ENCODE results near the gene IGFBP7.

IGFBP7 gene

DNA sequence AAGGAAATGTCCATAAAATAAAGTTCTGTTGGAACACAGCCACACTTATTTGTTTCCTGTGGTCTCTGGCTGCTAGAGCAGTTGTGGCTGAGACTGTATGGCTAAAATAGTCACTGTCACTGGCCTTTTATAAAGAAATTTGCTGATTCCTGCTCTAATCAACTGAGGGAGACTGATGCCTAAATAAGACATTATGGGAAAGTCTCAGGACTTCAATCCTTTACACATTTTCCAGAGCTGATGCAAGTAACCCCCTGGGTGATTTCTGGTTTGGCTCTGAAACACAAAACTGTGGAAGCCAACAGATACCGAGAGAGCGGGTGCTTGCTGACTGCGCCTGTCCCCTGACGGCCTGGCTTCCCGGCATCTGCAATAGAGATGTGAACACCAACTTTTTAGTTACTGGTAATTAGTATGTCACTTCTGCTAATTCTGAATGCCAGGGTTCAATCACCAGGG is 67.4 kb downstream of the IGFBP7 start:
- H3K9me3 ChIP-seq (ENCODE audit: insufficient read depth, low read depth, low read length) = no peaks in the 10 kb centered on the region
- H3K79me2 ChIP-seq (ENCODE audit: insufficient read depth, low read length) = no peaks in the 10 kb centered on the region
- H3K36me3 ChIP-seq (ENCODE audit: insufficient read depth, low read length) = no peaks in the 10 kb centered on the region
- H3F3A ChIP-seq (ENCODE audit: low read depth) = no peaks in the 10 kb centered on the region
- H3K4me1 ChIP-seq (ENCODE audit: insufficient read depth, low read length, poor library complexity, severe bottlenecking) = peaks cover 31% of the 10 kb centered on the region
- TF ChIP-seq EZH2phosphoT487 (IDR thresholded peaks at IDR 0.05; ENCODE audit: borderline replicate concordance) = no peak
- TF ChIP-seq, protein P1, sequence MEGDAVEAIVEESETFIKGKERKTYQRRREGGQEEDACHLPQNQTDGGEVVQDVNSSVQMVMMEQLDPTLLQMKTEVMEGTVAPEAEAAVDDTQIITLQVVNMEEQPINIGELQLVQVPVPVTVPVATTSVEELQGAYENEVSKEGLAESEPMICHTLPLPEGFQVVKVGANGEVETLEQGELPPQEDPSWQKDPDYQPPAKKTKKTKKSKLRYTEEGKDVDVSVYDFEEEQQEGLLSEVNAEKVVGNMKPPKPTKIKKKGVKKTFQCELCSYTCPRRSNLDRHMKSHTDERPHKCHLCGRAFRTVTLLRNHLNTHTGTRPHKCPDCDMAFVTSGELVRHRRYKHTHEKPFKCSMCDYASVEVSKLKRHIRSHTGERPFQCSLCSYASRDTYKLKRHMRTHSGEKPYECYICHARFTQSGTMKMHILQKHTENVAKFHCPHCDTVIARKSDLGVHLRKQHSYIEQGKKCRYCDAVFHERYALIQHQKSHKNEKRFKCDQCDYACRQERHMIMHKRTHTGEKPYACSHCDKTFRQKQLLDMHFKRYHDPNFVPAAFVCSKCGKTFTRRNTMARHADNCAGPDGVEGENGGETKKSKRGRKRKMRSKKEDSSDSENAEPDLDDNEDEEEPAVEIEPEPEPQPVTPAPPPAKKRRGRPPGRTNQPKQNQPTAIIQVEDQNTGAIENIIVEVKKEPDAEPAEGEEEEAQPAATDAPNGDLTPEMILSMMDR (conservative IDR thresholded peaks at IDR 0.05; ENCODE audit: low read length) = no peak
- no peaks in the 10 kb centered on the region for H4K20me1 ChIP-seq (ENCODE audit: insufficient read depth, low read length, poor library complexity, severe bottlenecking)
- no peak overlapping the region for H3K9ac ChIP-seq (ENCODE audit: low read depth, low read length, poor library complexity, severe bottlenecking)
- H2AFZ ChIP-seq (ENCODE audit: low read length) = no peak overlapping the region
- H3K4me2 ChIP-seq (ENCODE audit: low read depth, low read length, poor library complexity, severe bottlenecking) = peak overlapping the region; percentile 55
- H3K27me3 ChIP-seq (ENCODE audit: insufficient read depth, low read length, poor library complexity, severe bottlenecking) = no peaks in the 10 kb centered on the region
- no peak overlapping the region for H3K4me3 ChIP-seq (ENCODE audit: low read length, poor library complexity, severe bottlenecking)
- no peaks in the 10 kb centered on the region for H3K9me2 ChIP-seq (replicated peaks; ENCODE audit: low read depth, low read length)

DNA sequence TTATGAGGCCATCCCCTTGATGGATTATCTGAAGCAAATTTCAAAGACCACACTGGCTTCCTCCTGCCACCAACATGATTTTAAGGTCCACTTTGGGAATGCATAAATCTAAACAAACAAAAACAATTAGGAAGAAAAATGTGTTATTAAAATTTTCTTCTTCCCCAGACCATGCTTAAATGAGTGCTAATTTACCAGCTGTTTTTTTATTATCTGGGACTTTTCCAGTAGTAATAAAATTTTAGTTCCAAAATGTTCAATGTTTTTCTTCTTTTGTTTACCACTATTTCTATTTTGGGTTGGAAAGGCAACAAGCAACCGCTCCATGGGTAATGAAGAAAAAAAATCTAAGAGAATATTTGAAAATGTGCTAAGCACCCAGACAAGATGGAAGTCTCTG is 69.2 kb downstream of the IGFBP7 start:
- Histone ChIP-seq H3K9me2 (replicated peaks; ENCODE audit: low read depth, low read length) (no peaks in the 10 kb centered on the region), H3K4me1 (ENCODE audit: insufficient read depth, low read length, poor library complexity, severe bottlenecking) (peaks cover 31% of the 10 kb centered on the region), H3K27me3 (ENCODE audit: insufficient read depth, low read length, poor library complexity, severe bottlenecking) (no peaks in the 10 kb centered on the region), H3K9me3 (ENCODE audit: insufficient read depth, low read depth, low read length) (no peaks in the 10 kb centered on the region), H3F3A (ENCODE audit: low read depth) (no peaks in the 10 kb centered on the region), H3K36me3 (ENCODE audit: insufficient read depth, low read length) (no peaks in the 10 kb centered on the region), H3K4me3 (ENCODE audit: low read length, poor library complexity, severe bottlenecking) (no peak overlapping the region), H4K20me1 (ENCODE audit: insufficient read depth, low read length, poor library complexity, severe bottlenecking) (no peaks in the 10 kb centered on the region), H3K4me2 (ENCODE audit: low read depth, low read length, poor library complexity, severe bottlenecking) (no peak overlapping the region), H3K9ac (ENCODE audit: low read depth, low read length, poor library complexity, severe bottlenecking) (no peak overlapping the region), H3K79me2 (ENCODE audit: insufficient read depth, low read length) (no peaks in the 10 kb centered on the region), H2AFZ (ENCODE audit: low read length) (no peak overlapping the region)
- TF ChIP-seq, protein P1 (conservative IDR thresholded peaks at IDR 0.05; ENCODE audit: low read length) = no peak
- TF ChIP-seq EZH2phosphoT487 (IDR thresholded peaks at IDR 0.05; ENCODE audit: borderline replicate concordance) = no peak

DNA sequence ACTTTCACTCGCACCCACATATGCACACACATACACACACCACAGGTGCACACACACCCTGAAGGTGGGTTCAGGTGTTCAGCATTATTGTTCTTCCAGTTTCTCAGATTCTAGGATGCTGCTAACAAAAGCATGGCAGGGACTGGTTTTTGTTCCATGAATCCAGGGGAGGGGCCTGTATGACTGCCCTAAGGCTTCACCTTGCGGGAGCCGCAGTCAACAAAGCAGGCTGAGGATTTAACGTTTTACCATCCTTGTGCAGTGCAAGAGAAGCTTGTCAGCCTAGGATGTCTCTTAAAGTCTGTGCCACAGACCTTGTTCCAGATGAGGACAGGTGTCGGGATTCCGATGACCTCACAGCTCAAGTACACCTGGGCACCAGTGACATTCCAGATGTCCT is 69.7 kb downstream of the IGFBP7 start:
- Histone ChIP-seq H3F3A (ENCODE audit: low read depth) (no peaks in the 10 kb centered on the region), H3K79me2 (ENCODE audit: insufficient read depth, low read length) (no peaks in the 10 kb centered on the region), H3K4me1 (ENCODE audit: insufficient read depth, low read length, poor library complexity, severe bottlenecking) (peaks cover 31% of the 10 kb centered on the region), H2AFZ (ENCODE audit: low read length) (no peak overlapping the region), H3K9me2 (replicated peaks; ENCODE audit: low read depth, low read length) (no peaks in the 10 kb centered on the region), H3K4me3 (ENCODE audit: low read length, poor library complexity, severe bottlenecking) (no peak overlapping the region), H3K9ac (ENCODE audit: low read depth, low read length, poor library complexity, severe bottlenecking) (no peak overlapping the region), H4K20me1 (ENCODE audit: insufficient read depth, low read length, poor library complexity, severe bottlenecking) (no peaks in the 10 kb centered on the region), H3K27me3 (ENCODE audit: insufficient read depth, low read length, poor library complexity, severe bottlenecking) (no peaks in the 10 kb centered on the region), H3K4me2 (ENCODE audit: low read depth, low read length, poor library complexity, severe bottlenecking) (no peak overlapping the region), H3K9me3 (ENCODE audit: insufficient read depth, low read depth, low read length) (no peaks in the 10 kb centered on the region), H3K36me3 (ENCODE audit: insufficient read depth, low read length) (no peaks in the 10 kb centered on the region)
- TF ChIP-seq EZH2phosphoT487 (IDR thresholded peaks at IDR 0.05; ENCODE audit: borderline replicate concordance) = no peak
- TF ChIP-seq, protein P1 (conservative IDR thresholded peaks at IDR 0.05; ENCODE audit: low read length) = no peak
